ENCODE data around the gene TMPRSS6.

The TMPRSS6 gene

DNA sequence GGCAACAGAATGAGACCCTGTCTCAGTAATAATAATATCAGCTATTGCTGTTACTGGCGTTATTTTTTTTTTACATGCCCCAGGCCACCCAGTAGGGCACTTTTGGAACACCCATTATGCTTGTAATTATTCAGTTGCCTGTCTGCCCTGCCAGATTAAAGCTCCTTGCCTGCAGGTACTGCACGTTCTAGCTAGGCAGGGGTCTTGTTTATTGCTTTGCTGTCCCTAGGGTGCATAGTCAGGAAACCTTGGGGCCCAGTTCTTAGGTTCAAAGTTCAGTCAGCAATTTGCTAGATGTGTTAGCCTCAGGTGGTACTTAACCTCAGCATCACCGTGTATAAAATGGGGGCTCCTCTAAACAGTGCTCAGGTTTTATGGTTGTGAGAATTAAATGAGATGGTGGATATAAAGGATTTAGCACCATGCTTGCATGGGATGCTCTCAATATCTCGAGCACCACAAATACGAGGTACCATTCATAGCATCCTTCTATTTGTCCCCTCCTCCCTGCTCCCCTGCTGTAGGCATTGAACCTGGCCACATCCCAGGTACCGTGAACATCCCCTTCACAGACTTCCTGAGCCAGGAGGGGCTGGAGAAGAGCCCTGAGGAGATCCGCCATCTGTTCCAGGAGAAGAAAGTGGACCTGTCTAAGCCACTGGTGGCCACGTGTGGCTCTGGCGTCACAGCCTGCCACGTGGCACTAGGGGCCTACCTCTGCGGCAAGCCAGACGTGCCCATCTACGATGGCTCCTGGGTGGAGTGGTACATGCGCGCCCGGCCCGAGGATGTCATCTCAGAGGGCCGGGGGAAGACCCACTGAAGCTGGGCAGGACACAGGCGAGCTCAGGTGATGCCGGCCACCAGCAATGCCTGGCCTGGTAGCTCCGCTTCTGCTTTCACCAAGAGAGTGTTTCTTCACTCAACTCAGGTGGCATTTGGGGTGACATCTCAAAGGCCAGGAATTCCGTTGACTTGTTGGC lies 80.5 kb downstream of the TMPRSS6 start:
- no peak for DNase-seq (ENCODE audit: low read depth, low spot score)

DNA sequence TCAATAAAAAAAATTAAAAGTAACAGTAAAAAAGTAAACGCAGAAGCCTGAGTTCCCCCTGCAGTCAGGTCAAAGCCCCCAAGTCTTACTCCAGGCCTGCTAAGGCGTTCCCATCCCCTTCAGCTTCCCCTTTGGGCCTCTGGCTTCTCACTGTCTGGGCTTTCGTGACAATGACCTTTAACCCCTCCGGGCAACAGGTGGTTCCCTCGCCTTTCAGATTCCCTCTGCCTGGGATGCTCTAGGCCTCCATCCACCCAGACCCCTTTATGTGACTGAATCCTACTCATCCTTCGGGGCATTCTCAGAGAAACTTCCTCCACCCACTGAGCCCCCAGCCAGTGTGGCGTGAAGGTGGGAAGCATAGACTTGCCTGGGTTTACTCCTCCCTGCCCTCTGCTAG lies 82.0 kb downstream of the TMPRSS6 start:
- DNase-seq (ENCODE audit: low read depth, low spot score) = no peak

DNA sequence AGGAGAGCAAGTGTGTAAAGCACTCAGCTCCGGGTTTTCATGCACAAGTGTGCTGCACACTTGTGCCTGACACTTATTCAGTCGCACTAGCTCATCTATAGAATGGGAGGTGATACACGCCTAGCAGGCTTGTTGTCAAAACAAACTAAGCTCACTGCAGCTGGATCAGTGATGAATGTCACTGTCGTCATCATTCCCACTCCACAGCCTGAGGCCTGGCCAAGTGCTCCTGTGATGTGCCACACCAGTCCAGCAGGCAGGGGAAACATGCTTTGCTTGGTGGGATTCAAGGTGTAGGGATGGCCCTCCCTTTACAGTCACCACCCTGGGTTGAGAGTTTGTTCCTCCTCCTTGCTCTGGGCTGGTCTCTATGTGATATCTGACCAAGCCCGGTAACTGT lies 83.2 kb downstream of the TMPRSS6 start:
- no peak for DNase-seq (ENCODE audit: low read depth, low spot score)

DNA sequence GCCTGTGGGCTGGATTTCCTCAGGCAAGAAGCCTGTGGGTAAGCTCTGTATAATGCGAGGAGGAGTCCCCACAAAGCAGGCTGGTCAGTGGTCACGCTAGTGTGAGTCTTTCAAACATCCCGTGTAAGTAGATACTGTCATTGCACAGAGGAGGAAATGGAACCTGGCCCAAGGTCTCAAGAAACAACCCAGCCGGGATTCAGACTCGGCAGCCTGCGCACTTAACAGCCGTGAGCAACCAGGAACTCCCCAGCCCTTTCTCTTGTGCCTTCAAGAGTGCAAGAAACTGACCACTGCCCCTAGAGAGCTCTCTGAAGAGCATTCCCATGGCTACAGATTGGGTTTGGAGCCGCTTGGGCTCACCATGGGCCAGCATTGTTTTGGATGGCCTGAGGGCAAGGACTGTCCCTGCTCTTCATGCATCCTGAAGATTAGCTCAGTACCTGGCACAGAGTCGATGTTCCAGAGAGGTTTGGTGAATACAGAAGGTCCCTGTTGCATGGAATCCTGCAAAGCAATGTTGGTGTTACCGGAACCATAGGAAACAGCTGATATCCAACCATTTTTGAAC lies 83.9 kb downstream of the TMPRSS6 start:
- DNase-seq (ENCODE audit: low read depth, low spot score) = no peak

DNA sequence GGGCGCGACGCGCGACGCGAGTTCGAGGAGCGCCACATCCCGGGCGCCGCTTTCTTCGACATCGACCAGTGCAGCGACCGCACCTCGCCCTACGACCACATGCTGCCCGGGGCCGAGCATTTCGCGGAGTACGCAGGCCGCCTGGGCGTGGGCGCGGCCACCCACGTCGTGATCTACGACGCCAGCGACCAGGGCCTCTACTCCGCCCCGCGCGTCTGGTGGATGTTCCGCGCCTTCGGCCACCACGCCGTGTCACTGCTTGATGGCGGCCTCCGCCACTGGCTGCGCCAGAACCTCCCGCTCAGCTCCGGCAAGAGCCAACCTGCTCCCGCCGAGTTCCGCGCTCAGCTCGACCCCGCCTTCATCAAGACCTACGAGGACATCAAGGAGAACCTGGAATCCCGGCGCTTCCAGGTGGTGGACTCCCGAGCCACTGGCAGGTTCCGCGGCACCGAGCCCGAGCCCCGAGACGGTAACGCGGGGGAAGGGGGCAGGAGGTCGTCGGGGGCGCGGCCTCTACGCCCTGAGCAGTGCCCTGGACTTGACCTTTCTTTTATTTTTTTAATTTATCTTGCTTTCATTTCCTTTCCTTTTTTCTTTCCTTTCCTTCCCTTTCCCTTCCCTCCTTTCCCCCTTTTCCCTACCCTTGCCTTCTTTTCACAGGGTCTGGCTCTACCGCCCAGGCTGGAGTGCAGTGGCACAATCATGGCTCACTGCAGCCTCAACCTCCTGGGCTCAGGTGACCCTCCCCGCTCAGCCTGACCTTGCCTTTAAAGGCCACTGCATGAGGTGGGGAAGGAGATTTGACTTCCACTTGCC lies 85.0 kb downstream of the TMPRSS6 start:
- DNase-seq (ENCODE audit: low read depth, low spot score) = no peak

DNA sequence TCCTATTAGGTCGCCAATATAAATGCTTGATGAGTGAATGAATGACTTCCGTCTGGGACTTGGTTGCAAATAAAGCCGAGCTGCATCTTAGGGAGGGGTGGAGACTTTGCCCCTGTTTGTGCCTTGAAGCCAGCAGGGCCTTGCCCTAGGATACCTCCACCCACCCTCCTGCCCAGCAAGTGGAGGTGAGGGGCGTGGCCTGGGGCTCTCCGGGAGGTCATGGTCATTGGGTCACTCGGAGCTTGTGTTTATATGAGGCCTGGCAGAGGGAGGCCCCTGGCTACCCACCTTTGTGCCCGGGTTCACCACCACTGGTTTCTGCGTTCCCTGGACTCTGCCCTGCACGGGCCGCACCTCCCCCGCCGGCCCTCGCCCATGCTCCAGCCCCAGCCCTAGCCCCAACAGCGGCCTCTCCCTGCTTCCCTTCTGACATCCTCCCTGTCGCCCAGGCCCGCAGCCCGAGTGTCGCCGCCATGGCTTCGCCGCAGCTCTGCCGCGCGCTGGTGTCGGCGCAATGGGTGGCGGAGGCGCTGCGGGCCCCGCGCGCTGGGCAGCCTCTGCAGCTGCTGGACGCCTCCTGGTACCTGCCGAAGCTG lies 85.7 kb downstream of the TMPRSS6 start:
- DNase-seq (ENCODE audit: low read depth, low spot score) = no peak

DNA sequence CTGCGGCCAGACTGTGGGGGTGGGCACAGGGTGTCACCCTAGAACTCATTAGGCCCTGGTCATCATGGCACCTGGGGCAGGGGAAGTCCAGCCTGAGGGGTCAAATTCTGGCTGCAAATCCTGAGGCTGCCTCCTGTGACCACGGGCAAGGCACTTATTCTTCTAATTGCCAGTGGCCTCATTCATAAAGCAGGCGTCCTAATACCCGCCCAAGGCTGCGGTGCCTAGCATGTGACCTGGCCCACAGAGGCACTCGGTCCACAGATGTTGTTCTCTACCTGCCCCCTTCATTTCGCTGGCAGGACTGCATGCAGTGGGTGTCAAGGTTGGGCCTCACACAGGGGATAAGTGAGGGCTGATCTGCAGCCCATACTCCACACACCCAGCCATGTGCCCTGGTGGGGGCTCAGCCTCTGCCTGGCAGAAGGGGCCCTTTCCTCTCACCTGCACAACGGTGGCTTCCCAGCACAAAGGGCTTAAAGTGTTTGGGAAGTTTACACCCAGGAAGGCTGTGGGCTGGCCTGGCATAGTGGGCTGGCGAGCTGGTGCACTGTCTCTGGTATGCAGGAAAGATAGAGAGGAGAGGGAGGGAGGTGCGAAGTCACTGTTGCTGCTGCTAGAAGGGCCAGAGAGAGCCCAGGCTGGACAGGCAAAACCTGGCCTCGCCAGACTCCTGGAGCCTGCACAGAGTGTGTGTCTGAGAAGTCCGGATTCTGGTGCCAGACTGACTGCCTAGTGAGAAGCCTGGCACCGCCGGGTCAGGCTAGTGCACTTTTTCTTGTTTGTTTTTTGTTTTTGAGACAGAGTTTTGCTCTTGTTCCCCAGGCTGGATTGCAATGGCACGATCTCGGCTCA lies 86.8 kb downstream of the TMPRSS6 start:
- DNase-seq (ENCODE audit: low read depth, low spot score) = no peak

- DNase-seq (ENCODE audit: low read depth, low spot score) = no peak
These were observed 87.6 kb downstream of the TMPRSS6 start for GRCh38 chr22:37021710-37022482.

DNA sequence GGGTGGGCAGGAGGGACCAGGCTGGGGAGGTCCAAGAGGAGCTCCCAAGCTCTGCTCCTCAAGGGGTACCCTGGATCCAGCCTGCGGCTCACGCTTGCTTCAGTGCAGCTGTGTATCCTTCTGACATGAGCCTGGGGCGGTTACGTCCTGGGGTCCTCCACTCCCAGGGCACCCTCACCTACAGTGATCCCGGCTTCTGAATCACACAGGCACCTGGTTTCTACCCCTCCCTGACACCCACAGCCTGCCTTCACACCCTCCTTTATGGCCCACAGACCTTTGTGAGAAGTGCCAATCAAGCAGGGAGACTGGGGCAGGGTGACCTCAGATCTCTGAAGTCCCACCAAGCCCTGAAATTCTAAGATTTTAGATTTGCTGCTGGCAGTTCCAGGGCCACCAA lies 88.5 kb downstream of the TMPRSS6 start:
- no peak for DNase-seq (ENCODE audit: low read depth, low spot score)

DNA sequence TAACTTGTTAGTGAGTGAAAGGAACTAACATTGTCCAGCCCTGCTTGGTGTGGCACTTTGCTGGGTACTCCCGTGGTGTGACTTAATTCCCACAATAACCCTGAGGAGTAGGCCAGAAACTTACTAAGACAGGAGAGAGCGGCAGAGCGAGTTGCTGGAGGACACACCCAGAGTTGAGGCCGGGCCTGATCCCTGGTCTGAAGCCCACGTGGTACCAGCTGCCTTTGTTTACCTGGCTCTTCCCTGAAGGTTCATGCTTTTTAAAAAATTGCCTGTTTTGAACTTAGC lies 89.4 kb downstream of the TMPRSS6 start:
- DNase-seq (ENCODE audit: low read depth, low spot score) = no peak

DNA sequence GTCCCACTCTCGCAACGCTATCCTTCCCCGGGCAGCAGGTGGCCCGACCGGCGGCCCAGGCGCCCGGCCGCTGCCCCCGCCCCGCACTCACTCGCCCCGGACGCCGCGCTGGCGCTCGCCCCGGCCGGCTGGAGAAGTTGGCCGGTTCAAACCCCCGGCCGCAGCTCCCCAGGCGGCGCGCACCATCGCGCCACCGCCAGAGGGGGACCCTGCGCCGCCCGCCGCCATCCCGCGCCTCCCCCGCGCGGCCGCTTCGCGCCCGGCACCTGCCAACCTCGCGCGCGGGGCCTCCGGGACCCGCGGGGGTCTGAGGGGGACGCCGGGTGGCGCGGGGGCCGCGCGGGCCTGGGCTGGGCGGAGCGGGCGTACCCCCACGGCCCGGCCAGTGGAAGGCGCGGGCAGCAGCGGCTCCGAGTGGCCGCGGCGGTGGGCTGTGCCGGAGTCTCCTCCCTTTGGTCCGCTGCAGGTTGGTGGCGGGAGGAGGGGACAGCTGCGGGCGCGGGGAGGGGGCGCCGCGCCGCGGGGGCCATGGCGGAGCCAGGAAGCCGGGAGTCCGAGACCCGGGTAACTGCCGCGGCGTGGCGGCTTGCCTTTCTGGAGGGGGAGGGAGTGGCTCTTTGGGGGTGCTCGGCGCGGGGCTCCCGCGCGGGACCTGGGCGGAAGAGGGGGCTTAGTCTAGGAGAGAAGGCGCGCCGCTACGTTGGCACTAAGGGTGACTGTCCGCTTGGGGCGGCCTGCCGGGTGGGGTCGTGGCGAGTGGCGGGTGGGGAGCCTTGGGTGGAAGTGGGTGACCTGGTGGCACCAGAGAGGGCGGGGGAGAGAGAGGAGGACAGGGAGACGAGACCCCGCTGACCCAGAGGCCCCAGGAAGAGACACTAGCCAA lies 90.0 kb downstream of the TMPRSS6 start, which contains the start of the genes MPST and TST:
MPST (plus strand) TSS at position 434 of the 883 bp plus-strand sequence; CDS start at position 529, 95 bp downstream.
TST (minus strand) TSS at position 139 of the 883 bp plus-strand sequence. CDS start 715 bp downstream, outside the sequence.
- no peak for DNase-seq (ENCODE audit: low read depth, low spot score)

- DNase-seq (ENCODE audit: low read depth, low spot score) = no peak
These were observed 90.7 kb downstream of the TMPRSS6 start for GRCh38 chr22:37018815-37019308.

DNA sequence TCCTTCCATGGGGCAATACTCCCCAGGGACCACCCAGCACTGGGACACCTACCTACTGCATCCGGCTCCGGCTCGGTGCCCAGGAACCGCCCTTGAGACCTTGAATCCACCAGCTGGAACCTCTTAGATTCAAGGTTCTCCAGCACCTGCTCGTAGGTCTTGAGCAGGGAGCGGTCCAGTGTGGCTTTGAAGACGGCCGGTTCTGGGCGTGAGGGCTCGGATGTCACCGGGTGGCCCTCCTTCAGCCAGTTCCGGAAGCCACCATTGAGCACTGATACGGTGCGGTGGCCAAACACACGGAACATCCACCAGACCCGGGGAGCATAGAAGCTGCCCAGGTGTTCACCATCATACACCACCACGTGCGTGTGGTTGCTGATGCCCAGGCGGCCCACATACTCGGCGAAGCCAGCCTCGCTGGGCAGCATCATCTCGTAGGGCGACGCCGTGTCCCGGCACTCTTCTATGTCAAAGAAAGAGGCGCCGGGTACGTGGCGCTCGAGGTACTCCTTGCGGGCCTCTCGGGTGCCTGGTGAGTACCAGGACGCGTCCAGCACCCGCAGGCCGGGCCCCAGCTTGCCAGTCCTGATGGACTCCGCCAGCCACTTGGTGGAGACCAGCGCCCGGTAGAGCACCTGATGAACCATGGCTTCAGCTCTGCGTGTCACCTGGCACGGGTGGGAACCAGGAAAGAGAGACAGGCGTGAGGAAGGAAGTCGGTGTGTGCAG lies 91.3 kb downstream of the TMPRSS6 start:
- no peak for DNase-seq (ENCODE audit: low read depth, low spot score)

DNA sequence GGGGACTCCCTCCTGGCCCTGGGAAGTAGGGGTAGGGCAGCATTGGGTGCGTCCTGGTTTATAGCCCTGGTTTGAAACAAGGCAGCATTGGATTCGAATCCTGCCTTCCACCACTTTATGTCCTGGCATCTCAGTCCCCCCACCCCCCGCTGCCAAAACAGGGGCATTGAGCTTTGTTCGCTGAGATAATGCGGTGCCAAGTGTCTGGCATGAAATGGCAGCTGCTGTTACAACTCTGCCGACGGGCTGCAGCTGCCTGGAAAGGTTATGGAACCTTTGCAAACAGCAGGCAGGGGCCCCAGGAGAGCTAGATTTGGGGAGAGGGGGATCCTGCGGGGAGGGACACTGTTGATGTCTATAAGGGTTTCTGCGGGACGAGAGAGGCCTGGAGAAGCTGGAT lies 92.2 kb downstream of the TMPRSS6 start:
- no peak for DNase-seq (ENCODE audit: low read depth, low spot score)

DNA sequence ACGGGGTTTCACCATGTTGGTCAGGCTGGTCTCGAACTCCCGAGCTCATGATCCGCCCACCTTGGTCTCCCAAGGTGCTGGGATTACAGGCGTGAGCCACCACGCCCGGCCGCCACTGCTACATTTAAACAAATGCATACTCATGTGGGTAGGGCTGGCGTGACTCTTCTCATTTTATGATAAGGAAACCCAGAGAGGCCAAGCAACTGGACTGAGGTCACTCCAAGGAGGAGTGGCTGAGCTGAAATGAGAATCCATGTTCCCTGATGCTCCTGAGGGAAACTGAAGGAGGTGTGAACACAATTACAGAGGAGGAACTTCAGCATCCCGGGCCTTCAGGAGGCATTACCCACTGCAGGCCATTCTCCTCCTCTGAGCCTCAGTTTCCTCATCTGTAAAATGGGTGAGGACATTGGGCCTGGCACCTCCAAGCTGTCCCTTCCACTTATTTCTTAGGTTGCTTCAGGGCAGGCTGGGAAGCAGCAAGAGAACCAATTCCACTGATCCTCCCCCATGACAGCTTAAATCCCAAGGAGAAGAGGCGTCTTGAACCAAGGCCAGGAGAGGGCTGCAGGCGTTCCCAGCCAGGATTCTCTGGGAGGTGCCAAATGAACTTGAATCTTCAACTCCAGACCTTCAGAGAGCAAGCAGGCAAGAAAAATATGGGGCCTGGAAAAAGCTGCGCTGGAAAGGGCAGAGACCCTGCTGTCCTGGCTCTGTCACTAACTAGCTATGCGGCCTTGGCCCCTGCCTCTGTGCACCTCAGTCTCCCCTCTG lies 93.2 kb downstream of the TMPRSS6 start:
- no peak for DNase-seq (ENCODE audit: low read depth, low spot score)

GRCh38 chr22:37015587-37015878 lies 94.0 kb downstream of the TMPRSS6 start:
- no peak for DNase-seq (ENCODE audit: low read depth, low spot score)
